CD4-positive, alpha-beta T cell (primary cell): ENCODE results near the gene OR7C1. TPM values are rescaled to one million over a fixed set of nuclear protein-coding genes. Genes with fewer than 3 reads are reported as not detected.

Source experiments
- ATAC-seq: fragments of 200-7000 bp; cut with Tn5 transposase; one replicate; pipeline ENCODE4 v1.10.0; 2022; ENCODE audit warnings: mild to moderate bottlenecking; ENCODE audit not compliant: poor library complexity
- CTCF ChIA-PET: fragments of 350-600 bp; sonication (Branson Sonifier 250); formaldehyde crosslinking; loops from one replicate; lab custom pipeline; 2021; ENCODE audit warnings: antibody characterized with exemption, inconsistent platforms; lab: Charles Lee
- POLR2A ChIA-PET: fragments of 350-600 bp; sonication (Branson Sonifier 250); formaldehyde crosslinking; loops from one replicate; lab custom pipeline; 2021; ENCODE audit warnings: antibody characterized with exemption, inconsistent platforms; lab: Charles Lee
- DNase-seq, 14 experiments: peaks; one replicate each; pipeline ENCODE4 v3.0.0-alpha.2; 2013 to 2020; ENCODE audit warnings: mixed read lengths in 2 of 14
- H3K27ac ChIP-seq, 2 donors: one replicate each; pipeline versions ENCODE4 v1.5.1 to v1.7.0; 2013; ENCODE audit warnings: low read length in 2 of 2, low read depth in 1 of 2, mild to moderate bottlenecking in 1 of 2
- H3K27me3 ChIP-seq, 2 experiments: 1 replicate in 1 of 2; 2 replicates in 1 of 2; pipeline versions ENCODE4 v1.6.1 to v1.7.0; 2013; ENCODE audit warnings: low read length in 2 of 2, control low read depth in 1 of 2, mild to moderate bottlenecking in 1 of 2, moderate library complexity in 1 of 2; ENCODE audit not compliant: insufficient read depth in 2 of 2, control insufficient read depth in 1 of 2
- H3K36me3 ChIP-seq: one replicate; pipeline ENCODE4 v1.6.1; 2013; ENCODE audit warnings: low read length, control low read depth; ENCODE audit not compliant: insufficient read depth
- H3K4me1 ChIP-seq: one replicate; pipeline ENCODE4 v1.6.1; 2013; ENCODE audit warnings: low read length, control low read depth; ENCODE audit not compliant: insufficient read depth
- H3K4me3 ChIP-seq: one replicate; pipeline ENCODE4 v1.5.1; 2013; ENCODE audit warnings: mild to moderate bottlenecking, low read length, moderate library complexity
- H3K9me3 ChIP-seq, 2 experiments: 1 replicate in 1 of 2; 2 replicates in 1 of 2; pipeline versions ENCODE4 v1.6.1 to v1.7.0; 2013; ENCODE audit warnings: low read length in 2 of 2, mild to moderate bottlenecking in 2 of 2, control low read depth in 1 of 2, moderate library complexity in 1 of 2; ENCODE audit not compliant: control insufficient read depth in 1 of 2, insufficient read depth in 1 of 2
- H3K27ac Mint-ChIP-seq: one replicate; pipeline ENCODE4 v1.8.0; 2020; ENCODE audit warnings: mixed read lengths
- H3K27me3 Mint-ChIP-seq: one replicate; pipeline ENCODE4 v1.8.0; 2021; ENCODE audit warnings: mixed read lengths
- H3K36me3 Mint-ChIP-seq: one replicate; pipeline ENCODE4 v1.8.0; 2021; ENCODE audit warnings: low read depth, mixed read lengths
- H3K4me1 Mint-ChIP-seq: one replicate; pipeline ENCODE4 v1.8.0; 2021; ENCODE audit warnings: low read depth, mixed read lengths
- H3K4me3 Mint-ChIP-seq: one replicate; pipeline ENCODE4 v1.8.0; 2020; ENCODE audit warnings: mild to moderate bottlenecking, mixed read lengths
- H3K9me3 Mint-ChIP-seq: one replicate; pipeline ENCODE4 v1.8.0; 2020; ENCODE audit warnings: mixed read lengths
- CTCF ChIP-seq: fragments of 200-600 bp; IDR thresholded peaks from one replicate; pipeline ENCODE4 v1.8.0; 2022; ENCODE audit warnings: antibody characterized with exemption, mild to moderate bottlenecking
- intact Hi-C, 2 experiments: fragments of 100-400 bp; cut with DNase I in 1 of 2; cut with micrococcal nuclease in 1 of 2; formaldehyde crosslinking; loops; one replicate each; pipeline versions ENCODE4 v1.15.1 to v1.9.0; 2023 to 2025; cut with DNase I, micrococcal nuclease
- polyA plus RNA-seq, 2 donors: library from polyadenylated mRNA; unstranded; fragments of 120-200 nt; gene quantifications; one replicate each; pipeline ENCODE4 v1.2.1, GENCODE V29; 2013
- total RNA-seq, 174 experiments: library from RNA in 2 of 174; stranded (reverse) in 2 of 174; gene quantifications; one replicate each; pipeline ENCODE4 v1.2.3 and lab custom pipeline; 2021 to 2026

Gene OR7C1
- not detected for total RNA-seq
- polyA plus RNA-seq (2013, experiment 1 of 2) = 0.01 TPM
- polyA plus RNA-seq (2013, experiment 2 of 2) = 0.03 TPM
- total RNA-seq (lab: John Stamatoyannopoulos, UW) = 0 to 0.16 (median 0) reads per million in 172 experiments

DNA sequence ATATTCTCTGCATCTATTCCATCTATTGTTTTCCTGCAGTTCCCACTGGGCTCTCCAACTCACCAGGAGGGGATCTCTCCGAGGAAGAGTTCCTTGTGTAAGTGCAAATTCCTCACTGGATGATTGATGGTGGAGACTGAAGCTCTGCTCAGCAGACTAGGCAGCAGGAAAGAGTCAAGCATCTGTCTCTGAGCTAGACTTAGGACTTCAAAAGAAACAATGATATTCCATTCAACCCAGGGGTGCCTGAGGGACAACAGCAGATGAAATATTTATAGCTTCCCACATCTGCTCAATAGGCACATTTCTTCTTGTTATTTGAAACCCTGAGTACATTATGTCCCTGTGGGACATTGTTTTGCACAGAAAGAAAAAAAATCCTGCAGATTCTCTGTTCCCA, at the start of gene OR7C1, which contains the start of gene OR7A5:
Gene OR7C1, minus strand, starts transcription at position 175 of the 400 bp plus-strand sequence. CDS start 35,049 bp downstream, outside the sequence.
Gene OR7A5, minus strand, starts transcription at position 175 of the 400 bp plus-strand sequence. CDS start 6,944 bp downstream, outside the sequence.
- Mint-ChIP-seq H3K27me3 (peaks cover 21% of the 10 kb centered on the region), H3K27ac (no peak within 1 kb of the TSS), H3K9me3 (no peaks in the 10 kb centered on the region), H3K36me3 (no peaks in the 10 kb centered on the region), H3K4me3 (no peak within 1 kb of the TSS), H3K4me1 (no peaks in the 10 kb centered on the region)
- CTCF ChIA-PET = no interaction called here
- no peaks in the 10 kb centered on the region for H3K4me1 ChIP-seq
- H3K9me3 ChIP-seq = no peaks in the 10 kb centered on the region
- H3K27me3 ChIP-seq = peaks cover 0 to 10% of the 10 kb centered on the region in 2 experiments
- no peak within 1 kb of the TSS for H3K27ac ChIP-seq
- no peak for TF ChIP-seq CTCF
- POLR2A ChIA-PET = no interaction called here
- DNase-seq (no peak), ATAC-seq (no peak)
- H3K36me3 ChIP-seq = no peaks in the 10 kb centered on the region
- H3K4me3 ChIP-seq = no peak within 1 kb of the TSS
- intact Hi-C loops = no loop called here

DNA sequence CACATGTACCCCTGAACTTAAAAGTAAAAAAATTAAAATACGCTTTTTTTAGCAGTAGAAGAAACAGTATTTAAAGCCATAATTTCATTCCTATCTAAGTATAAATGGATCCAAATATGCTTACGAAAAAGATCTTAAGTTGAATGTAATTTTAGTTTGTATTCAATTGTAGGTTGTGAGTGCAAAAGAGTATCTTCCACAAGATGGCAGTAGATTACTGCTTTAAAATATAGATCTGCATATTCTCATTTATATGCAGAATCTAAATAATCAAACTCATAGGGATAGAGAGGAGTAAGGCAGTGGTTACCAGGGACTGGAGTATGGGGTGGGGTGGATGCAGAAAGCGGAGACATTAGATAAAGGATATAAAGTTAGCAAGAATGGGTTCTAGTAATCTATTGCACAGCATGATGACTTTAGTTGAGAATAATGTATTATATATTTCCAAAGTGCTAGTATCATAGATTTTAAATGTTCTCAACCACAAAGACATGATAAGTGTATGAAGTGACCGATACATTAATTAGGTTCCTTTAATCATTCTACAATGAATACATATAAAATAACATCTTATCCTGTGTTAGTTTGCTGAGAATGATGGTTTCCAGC, 36.7 kb upstream of the OR7C1 start:
- no peak overlapping the region for H3K27ac Mint-ChIP-seq
- H3K27me3 ChIP-seq = peaks cover 2 to 19% of the 10 kb centered on the region in 2 experiments
- ChIA-PET POLR2A (no interaction called here), CTCF (no interaction called here)
- no peaks in the 10 kb centered on the region for H3K4me1 ChIP-seq
- H3K9me3 ChIP-seq = no peaks in the 10 kb centered on the region
- no peak overlapping the region for H3K4me3 ChIP-seq
- no peaks in the 10 kb centered on the region for H3K9me3 Mint-ChIP-seq
- no peaks in the 10 kb centered on the region for H3K36me3 ChIP-seq
- ATAC-seq = no peak
- no peak overlapping the region for H3K4me3 Mint-ChIP-seq
- no peaks in the 10 kb centered on the region for H3K36me3 Mint-ChIP-seq
- TF ChIP-seq CTCF = peak; percentile 28
- peaks cover 59% of the 10 kb centered on the region for H3K27me3 Mint-ChIP-seq
- intact Hi-C loops = no loop called here
- H3K27ac ChIP-seq = no peak overlapping the region
- H3K4me1 Mint-ChIP-seq = no peaks in the 10 kb centered on the region
- peak in 2 of 14 experiments; percentile 8 to 17 for DNase-seq

- H3K9me3 Mint-ChIP-seq = no peaks in the 10 kb centered on the region
- H3K27ac Mint-ChIP-seq = no peak overlapping the region
- ChIA-PET CTCF (interaction anchor here (0.6 kb wide), 1 partner anchor 18 kb away, joined by 3 read pairs; no protein-coding TSS in a partner anchor), POLR2A (no interaction called here)
- Histone ChIP-seq H3K27me3 (peaks cover 2 to 19% of the 10 kb centered on the region in 2 experiments), H3K4me3 (no peak overlapping the region), H3K4me1 (no peaks in the 10 kb centered on the region), H3K9me3 (no peaks in the 10 kb centered on the region), H3K27ac (no peak overlapping the region), H3K36me3 (no peaks in the 10 kb centered on the region)
- no peak for ATAC-seq
- H3K36me3 Mint-ChIP-seq = no peaks in the 10 kb centered on the region
- no peak overlapping the region for H3K4me3 Mint-ChIP-seq
- DNase-seq = no peak
- no peak for TF ChIP-seq CTCF
- no peaks in the 10 kb centered on the region for H3K4me1 Mint-ChIP-seq
- intact Hi-C loops = no loop called here
- H3K27me3 Mint-ChIP-seq = peaks cover 64% of the 10 kb centered on the region
Measured at GRCh38 chr19:14868497-14868896, 33.5 kb upstream of the OR7C1 start.
